HG03097 (cell line): ENCODE results near the gene DONSON.

Experiments
- ATAC-seq: cut with Tn5 transposase; IDR thresholded peaks from one replicate; pipeline ENCODE4 v1.9.1; 2021; ENCODE audit not compliant: unreplicated experiment, low FRiP score

The DONSON gene

GRCh38 chr21:33541756-33542639 lies 46.5 kb downstream of the DONSON start, which contains the start of gene GART:
Gene GART (minus strand): TSS chr21:33542117. CDS start chr21:33539315, 2,802 bp downstream.
- ATAC-seq: peak; percentile 51

GRCh38 chr21:33541105-33541711 lies 47.3 kb downstream of the DONSON start:
- ATAC-seq: no peak

- no peak for ATAC-seq
These were observed 47.8 kb downstream of the DONSON start for GRCh38 chr21:33540711-33541104.

GRCh38 chr21:33539616-33540015 lies 48.9 kb downstream of the DONSON start:
- ATAC-seq: no peak

DNA sequence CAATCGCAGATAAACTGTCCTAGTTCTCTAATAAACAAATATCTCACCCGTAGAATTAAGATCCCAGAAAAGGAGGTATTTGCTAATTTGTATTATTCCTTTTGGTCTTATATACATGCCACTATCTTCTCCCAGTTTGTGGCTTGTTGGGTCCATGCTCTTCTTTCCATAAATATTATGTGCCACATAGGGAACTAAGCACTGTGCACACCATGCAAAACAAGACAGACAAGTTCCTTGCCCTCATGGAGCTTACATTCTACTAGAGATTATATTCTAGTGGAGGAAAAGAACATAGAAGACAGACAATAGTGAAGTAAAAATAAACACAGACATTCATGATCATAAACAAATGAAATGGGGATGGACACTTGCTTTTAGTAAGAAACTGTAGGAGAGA lies 51.3 kb downstream of the DONSON start:
- no peak for ATAC-seq

DNA sequence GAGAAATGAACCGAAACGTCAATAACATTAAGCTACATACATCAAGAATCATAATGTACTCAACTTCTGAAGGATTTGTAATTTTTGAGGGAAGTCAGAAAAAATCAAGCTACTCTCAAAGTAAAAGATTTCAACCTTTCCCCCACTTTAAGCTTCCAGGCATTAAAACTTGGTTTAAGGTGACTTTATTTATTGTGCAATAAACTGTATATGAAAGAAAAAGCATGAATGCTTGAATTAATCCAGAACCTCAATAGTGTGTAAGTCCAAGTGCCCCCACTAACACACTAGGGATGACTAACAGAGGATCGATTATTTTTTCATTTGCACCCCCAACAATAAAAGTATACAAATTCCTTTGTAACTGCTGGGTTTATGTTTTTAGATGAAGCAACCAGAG lies 57.5 kb downstream of the DONSON start:
- no peak for ATAC-seq
